Keratinocyte (primary cell): ENCODE results near the gene C10orf90. TPM values are rescaled to one million over a fixed set of nuclear protein-coding genes. Genes with fewer than 3 reads are reported as not detected.

Experiments used
- DNase-seq: peaks from one replicate; pipeline ENCODE4 v3.0.0-alpha.2; 2011; ENCODE audit warnings: low read depth, missing footprints, low spot score
- FAIRE-seq: peaks from 2 replicates; lab custom pipeline; 2011; peaks lifted over from hg19 to GRCh38; lab: Jason Lieb, UNC
- H2AFZ ChIP-seq: 2 replicates; pipeline ENCODE4 v1.6.0; 2012; ENCODE audit warnings: low read length, control low read depth, inconsistent platforms; ENCODE audit not compliant: control insufficient read depth
- H3K27ac ChIP-seq: 2 replicates; pipeline ENCODE4 v1.5.1; 2011; ENCODE audit warnings: low read length; ENCODE audit not compliant: control insufficient read depth, insufficient read depth
- H3K27me3 ChIP-seq: 3 replicates; pipeline ENCODE4 v1.6.0; 2011; ENCODE audit warnings: low read length; ENCODE audit not compliant: control insufficient read depth, insufficient read depth; ENCODE audit errors: extremely low read depth
- H3K36me3 ChIP-seq, 2 experiments: 2 replicates in 1 of 2; 3 replicates in 1 of 2; pipeline ENCODE4 v1.5.1; 2011; ENCODE audit warnings: low read length in 2 of 2, mild to moderate bottlenecking in 1 of 2; ENCODE audit not compliant: control insufficient read depth in 2 of 2, insufficient read depth in 2 of 2; ENCODE audit errors: extremely low read depth in 1 of 2
- H3K4me1 ChIP-seq: 3 replicates; pipeline ENCODE4 v1.5.1; 2011; ENCODE audit warnings: low read length; ENCODE audit not compliant: control insufficient read depth, insufficient read depth; ENCODE audit errors: extremely low read depth
- H3K4me2 ChIP-seq: 3 replicates; pipeline ENCODE4 v1.6.0; 2011; ENCODE audit warnings: low read depth, low read length; ENCODE audit not compliant: control insufficient read depth, insufficient read depth; ENCODE audit errors: extremely low read depth
- H3K4me3 ChIP-seq, 3 experiments: fragments of 200-600 bp in 1 of 3; sonication (generic) in 1 of 3; 2 replicates in 2 of 3; 3 replicates in 1 of 3; pipeline ENCODE4 v1.5.1; 2011 to 2016; ENCODE audit warnings: low read length in 3 of 3, mild to moderate bottlenecking in 3 of 3, control low read depth in 2 of 3, inconsistent platforms in 1 of 3, low read depth in 1 of 3, mixed read lengths in 1 of 3, mixed run types in 1 of 3, moderate library complexity in 1 of 3; ENCODE audit not compliant: control insufficient read depth in 2 of 3, insufficient read depth in 2 of 3; ENCODE audit errors: extremely low read depth in 1 of 3
- H3K79me2 ChIP-seq: 2 replicates; pipeline ENCODE4 v1.6.0; 2012; ENCODE audit warnings: low read length; ENCODE audit not compliant: control insufficient read depth, insufficient read depth
- H3K9ac ChIP-seq: 3 replicates; pipeline ENCODE4 v1.6.0; 2011; ENCODE audit warnings: low read length; ENCODE audit not compliant: control insufficient read depth, insufficient read depth; ENCODE audit errors: extremely low read depth
- H3K9me1 ChIP-seq: 3 replicates; pipeline ENCODE4 v1.6.0; 2011; ENCODE audit warnings: low read length; ENCODE audit not compliant: control insufficient read depth, insufficient read depth; ENCODE audit errors: extremely low read depth
- H3K9me3 ChIP-seq: 2 replicates; pipeline ENCODE4 v1.5.1; 2012; ENCODE audit warnings: low read depth, low read length; ENCODE audit not compliant: control insufficient read depth
- H4K20me1 ChIP-seq: 3 replicates; pipeline ENCODE4 v1.6.0; 2011; ENCODE audit warnings: low read length; ENCODE audit not compliant: control insufficient read depth, insufficient read depth; ENCODE audit errors: extremely low read depth
- CTCF ChIP-seq, 3 experiments: IDR thresholded peaks in 1 of 3; conservative IDR thresholded peaks in 1 of 3; optimal IDR thresholded peaks in 1 of 3; 2 replicates in 2 of 3; 3 replicates in 1 of 3; pipeline versions ENCODE3 to v1.5.1; 2011; ENCODE audit warnings: low read length in 3 of 3, mild to moderate bottlenecking in 3 of 3, moderate library complexity in 2 of 3, control low read depth in 1 of 3, inconsistent platforms in 1 of 3; ENCODE audit not compliant: insufficient read depth in 2 of 3; ENCODE audit errors: extremely low read depth in 1 of 3
- EZH2 ChIP-seq: IDR thresholded peaks from one replicate; pipeline ENCODE4 v1.6.1; 2012; ENCODE audit warnings: inconsistent platforms, mild to moderate bottlenecking, low read length, moderate library complexity
- dilution Hi-C: fragments of 300-500 bp; cut with MboI; formaldehyde crosslinking; loops from one replicate; pipeline ENCODE4 v1.7.0; 2020; ENCODE audit warnings: low sequenced_read_pairs; ENCODE audit not compliant: extremely low pct_ligation_motif_present
- polyA plus RNA-seq, 5 experiments: library from polyadenylated mRNA; depleted of rRNA in 3 of 5; stranded (reverse) in 3 of 5; stranded (forward) in 1 of 5; unstranded in 1 of 5; fragments of >200 nt; gene quantifications; 1 replicate in 1 of 5; 2 replicates in 3 of 5; 3 replicates in 1 of 5; pipeline versions ENCODE4 v1.2.1 to v1.2.3, GENCODE V29; 2011 to 2012; ENCODE audit warnings: missing spikeins in 2 of 5, low read depth in 1 of 5, low replicate concordance in 1 of 5

Gene C10orf90
- polyA plus RNA-seq, 1 donor (not counting 4 experiments of a cell fraction or from before 2014, with no cell fraction given), result not detected

- H2AFZ ChIP-seq, result no peak overlapping the region
- dilution Hi-C loops, result no loop called here
Measured at GRCh38 chr10:126674741-126675515, 4.4 kb upstream of the C10orf90 start.

GRCh38 chr10:126673565-126673964 lies 3.1 kb upstream of the C10orf90 start:
- no peak overlapping the region for H3K4me2 ChIP-seq
- H3K36me3 ChIP-seq, result no peaks in the 10 kb centered on the region
- H3K9me1 ChIP-seq, result no peaks in the 10 kb centered on the region
- H3K79me2 ChIP-seq, result no peaks in the 10 kb centered on the region
- DNase-seq (no peak), FAIRE-seq (no peak)
- H3K9me3 ChIP-seq, result no peaks in the 10 kb centered on the region
- H3K27ac ChIP-seq, result no peak overlapping the region
- H2AFZ ChIP-seq, result no peak overlapping the region
- H3K4me3 ChIP-seq, result no peak overlapping the region
- no peaks in the 10 kb centered on the region for H3K27me3 ChIP-seq
- no peaks in the 10 kb centered on the region for H4K20me1 ChIP-seq
- no peaks in the 10 kb centered on the region for H3K4me1 ChIP-seq
- dilution Hi-C loops, result no loop called here
- TF ChIP-seq CTCF (optimal IDR thresholded peaks at IDR 0.05 in 1 of 3, IDR thresholded peaks at IDR 0.05 in 1 of 3, conservative IDR thresholded peaks at IDR 0.05 in 1 of 3; ENCODE audit: extremely low read depth in 1 of 3, insufficient read depth in 2 of 3, low read length in 3 of 3), result no peak
- no peak for TF ChIP-seq EZH2
- H3K9ac ChIP-seq, result no peak overlapping the region

More at GRCh38 chr10:126674741-126675515, 4.4 kb upstream of the C10orf90 start:
- Histone ChIP-seq H3K9me3 (no peaks in the 10 kb centered on the region), H3K4me2 (no peak overlapping the region), H3K27ac (no peak overlapping the region), H3K79me2 (no peaks in the 10 kb centered on the region), H3K4me3 (no peak overlapping the region), H3K36me3 (no peaks in the 10 kb centered on the region), H3K9ac (no peak overlapping the region), H3K27me3 (no peaks in the 10 kb centered on the region), H3K9me1 (no peaks in the 10 kb centered on the region), H4K20me1 (no peaks in the 10 kb centered on the region), H3K4me1 (no peaks in the 10 kb centered on the region)
- DNase-seq (no peak), FAIRE-seq (no peak)
- TF ChIP-seq EZH2 (no peak), CTCF (optimal IDR thresholded peaks at IDR 0.05 in 1 of 3, IDR thresholded peaks at IDR 0.05 in 1 of 3, conservative IDR thresholded peaks at IDR 0.05 in 1 of 3; ENCODE audit: extremely low read depth in 1 of 3, insufficient read depth in 2 of 3, low read length in 3 of 3) (no peak)
